H1 (cell line): ENCODE data around the gene CDC42EP5. TPM values are rescaled to one million over a fixed set of nuclear protein-coding genes. Genes with fewer than 3 reads are reported as not detected.

Experiments used
- BRCA1 ChIP-seq: IDR thresholded peaks from 2 replicates; pipeline ENCODE4 v1.6.1; 2012; ENCODE audit warnings: low read depth, low read length, improper control_type of control experiment
- EP300 ChIP-seq, 2 experiments: IDR thresholded peaks; 1 replicate in 1 of 2; 2 replicates in 1 of 2; pipeline ENCODE4 v1.6.1; 2011 to 2012; ENCODE audit warnings: low read depth in 2 of 2, low read length in 2 of 2, mild to moderate bottlenecking in 2 of 2, borderline replicate concordance in 1 of 2, inconsistent platforms in 1 of 2, moderate library complexity in 1 of 2
- POLR2AphosphoS5 ChIP-seq: IDR thresholded peaks from 2 replicates; pipeline ENCODE4 v1.6.1; 2011; ENCODE audit warnings: low read depth, low read length
- SIN3A ChIP-seq, 2 experiments: IDR thresholded peaks in 1 of 2; conservative IDR thresholded peaks in 1 of 2; 2 replicates each; pipeline ENCODE4 v1.6.1; 2011 to 2012; ENCODE audit warnings: low read length in 2 of 2, improper control_type of control experiment in 1 of 2, low read depth in 1 of 2, mild to moderate bottlenecking in 1 of 2
- SRF ChIP-seq: IDR thresholded peaks from 2 replicates; pipeline ENCODE4 v1.6.1; 2011; ENCODE audit warnings: mild to moderate bottlenecking, low read depth, low read length, moderate library complexity
- TAF1 ChIP-seq: IDR thresholded peaks from 2 replicates; pipeline ENCODE4 v1.6.1; 2011; ENCODE audit warnings: mild to moderate bottlenecking, low read depth, low read length
- polyA plus RNA-seq, 7 experiments: library from polyadenylated mRNA; depleted of rRNA in 3 of 7; stranded (reverse) in 5 of 7; unstranded in 2 of 7; fragments of >200 nt in 5 of 7; fragments of 200-250 nt in 2 of 7; gene quantifications; 1 replicate in 5 of 7; 2 replicates in 1 of 7; 4 replicates in 1 of 7; pipeline versions ENCODE4 v1.2.1 to v1.2.3, GENCODE V29; 2011 to 2013; ENCODE audit warnings: missing spikeins in 2 of 7, mixed read lengths in 2 of 7
- total RNA-seq: library from RNA; stranded (reverse); fragmentation: NEBNext Ultra II Directional; extraction: Animal tissue kit (Norgen Biotek cat#: 25700); gene quantifications from 2 replicates; pipeline ENCODE4 v1.2.1, GENCODE V29; 2021
- TF ChIP-seq, protein P1 (sequence below): IDR thresholded peaks from 2 replicates; pipeline ENCODE4 v1.6.1; 2012; ENCODE audit warnings: inconsistent platforms
- TF ChIP-seq, protein P2 (sequence below): fragments of 300-600 bp; sonication (generic); IDR thresholded peaks from 2 replicates; pipeline ENCODE4 v1.7.1; 2012; ENCODE audit warnings: low read length, moderate library complexity, mild to moderate bottlenecking, inconsistent platforms; ENCODE audit not compliant: insufficient replicate concordance

CDC42EP5 gene
- total and polyA plus RNA-seq, 2 of the 8 experiments (the other 6 are each of a cell fraction or from before 2014, with no cell fraction given), result 1.8 to 2.1 TPM

DNA sequence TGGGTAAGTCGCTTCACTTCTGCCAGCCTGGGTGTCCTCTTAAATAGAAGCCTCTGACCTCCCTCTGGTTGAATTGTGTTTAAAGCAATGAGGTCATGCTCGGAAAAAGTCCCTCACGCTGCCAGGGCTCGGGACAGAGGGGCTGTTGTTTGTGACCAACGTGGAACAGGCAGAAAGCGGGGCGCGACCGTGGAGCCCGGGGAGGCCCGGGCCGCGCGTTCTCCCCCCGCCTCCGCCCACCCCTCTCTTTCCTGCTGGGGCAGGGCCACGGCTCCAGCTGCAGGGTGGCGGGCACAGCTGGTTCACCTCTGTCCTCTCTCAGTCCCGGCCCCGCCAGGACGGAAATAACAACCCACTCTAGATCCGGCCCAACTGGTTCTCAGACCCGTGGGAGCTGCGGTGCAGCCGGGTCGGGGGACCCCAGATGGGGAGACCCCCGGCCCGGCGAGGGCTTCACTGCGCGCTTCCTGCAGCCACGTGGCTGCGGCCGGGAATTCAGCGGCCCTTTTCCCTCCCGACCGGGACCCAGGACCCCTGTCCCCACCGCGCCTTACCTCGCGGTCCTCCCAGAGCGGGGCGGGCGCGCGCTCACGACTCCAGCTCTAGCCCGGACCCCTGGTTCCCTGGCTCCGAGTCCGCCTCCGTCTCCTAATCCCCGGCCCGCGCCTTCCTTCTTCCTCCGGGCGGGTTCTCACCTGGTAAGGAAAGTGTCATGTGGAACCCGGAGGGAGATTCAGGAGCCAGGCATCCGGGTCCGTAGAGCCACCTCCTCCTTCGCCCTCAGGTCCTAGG lies 1.9 kb downstream of the CDC42EP5 start (continued):
- TF ChIP-seq, protein P1, sequence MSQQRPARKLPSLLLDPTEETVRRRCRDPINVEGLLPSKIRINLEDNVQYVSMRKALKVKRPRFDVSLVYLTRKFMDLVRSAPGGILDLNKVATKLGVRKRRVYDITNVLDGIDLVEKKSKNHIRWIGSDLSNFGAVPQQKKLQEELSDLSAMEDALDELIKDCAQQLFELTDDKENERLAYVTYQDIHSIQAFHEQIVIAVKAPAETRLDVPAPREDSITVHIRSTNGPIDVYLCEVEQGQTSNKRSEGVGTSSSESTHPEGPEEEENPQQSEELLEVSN, result peak; percentile 99
- TF ChIP-seq SRF (no peak), EP300 (IDR thresholded peaks at IDR 0.05; ENCODE audit: borderline replicate concordance in 1 of 2, low read depth in 2 of 2, low read length in 2 of 2) (no peak), POLR2AphosphoS5 (no peak), TAF1 (peak; percentile 52; the same call in 1 of the 2 replicates), BRCA1 (no peak), SIN3A (conservative IDR thresholded peaks at IDR 0.05 in 1 of 2, IDR thresholded peaks at IDR 0.05 in 1 of 2; ENCODE audit: low read depth in 1 of 2, low read length in 2 of 2) (no peak)
- TF ChIP-seq, protein P2, sequence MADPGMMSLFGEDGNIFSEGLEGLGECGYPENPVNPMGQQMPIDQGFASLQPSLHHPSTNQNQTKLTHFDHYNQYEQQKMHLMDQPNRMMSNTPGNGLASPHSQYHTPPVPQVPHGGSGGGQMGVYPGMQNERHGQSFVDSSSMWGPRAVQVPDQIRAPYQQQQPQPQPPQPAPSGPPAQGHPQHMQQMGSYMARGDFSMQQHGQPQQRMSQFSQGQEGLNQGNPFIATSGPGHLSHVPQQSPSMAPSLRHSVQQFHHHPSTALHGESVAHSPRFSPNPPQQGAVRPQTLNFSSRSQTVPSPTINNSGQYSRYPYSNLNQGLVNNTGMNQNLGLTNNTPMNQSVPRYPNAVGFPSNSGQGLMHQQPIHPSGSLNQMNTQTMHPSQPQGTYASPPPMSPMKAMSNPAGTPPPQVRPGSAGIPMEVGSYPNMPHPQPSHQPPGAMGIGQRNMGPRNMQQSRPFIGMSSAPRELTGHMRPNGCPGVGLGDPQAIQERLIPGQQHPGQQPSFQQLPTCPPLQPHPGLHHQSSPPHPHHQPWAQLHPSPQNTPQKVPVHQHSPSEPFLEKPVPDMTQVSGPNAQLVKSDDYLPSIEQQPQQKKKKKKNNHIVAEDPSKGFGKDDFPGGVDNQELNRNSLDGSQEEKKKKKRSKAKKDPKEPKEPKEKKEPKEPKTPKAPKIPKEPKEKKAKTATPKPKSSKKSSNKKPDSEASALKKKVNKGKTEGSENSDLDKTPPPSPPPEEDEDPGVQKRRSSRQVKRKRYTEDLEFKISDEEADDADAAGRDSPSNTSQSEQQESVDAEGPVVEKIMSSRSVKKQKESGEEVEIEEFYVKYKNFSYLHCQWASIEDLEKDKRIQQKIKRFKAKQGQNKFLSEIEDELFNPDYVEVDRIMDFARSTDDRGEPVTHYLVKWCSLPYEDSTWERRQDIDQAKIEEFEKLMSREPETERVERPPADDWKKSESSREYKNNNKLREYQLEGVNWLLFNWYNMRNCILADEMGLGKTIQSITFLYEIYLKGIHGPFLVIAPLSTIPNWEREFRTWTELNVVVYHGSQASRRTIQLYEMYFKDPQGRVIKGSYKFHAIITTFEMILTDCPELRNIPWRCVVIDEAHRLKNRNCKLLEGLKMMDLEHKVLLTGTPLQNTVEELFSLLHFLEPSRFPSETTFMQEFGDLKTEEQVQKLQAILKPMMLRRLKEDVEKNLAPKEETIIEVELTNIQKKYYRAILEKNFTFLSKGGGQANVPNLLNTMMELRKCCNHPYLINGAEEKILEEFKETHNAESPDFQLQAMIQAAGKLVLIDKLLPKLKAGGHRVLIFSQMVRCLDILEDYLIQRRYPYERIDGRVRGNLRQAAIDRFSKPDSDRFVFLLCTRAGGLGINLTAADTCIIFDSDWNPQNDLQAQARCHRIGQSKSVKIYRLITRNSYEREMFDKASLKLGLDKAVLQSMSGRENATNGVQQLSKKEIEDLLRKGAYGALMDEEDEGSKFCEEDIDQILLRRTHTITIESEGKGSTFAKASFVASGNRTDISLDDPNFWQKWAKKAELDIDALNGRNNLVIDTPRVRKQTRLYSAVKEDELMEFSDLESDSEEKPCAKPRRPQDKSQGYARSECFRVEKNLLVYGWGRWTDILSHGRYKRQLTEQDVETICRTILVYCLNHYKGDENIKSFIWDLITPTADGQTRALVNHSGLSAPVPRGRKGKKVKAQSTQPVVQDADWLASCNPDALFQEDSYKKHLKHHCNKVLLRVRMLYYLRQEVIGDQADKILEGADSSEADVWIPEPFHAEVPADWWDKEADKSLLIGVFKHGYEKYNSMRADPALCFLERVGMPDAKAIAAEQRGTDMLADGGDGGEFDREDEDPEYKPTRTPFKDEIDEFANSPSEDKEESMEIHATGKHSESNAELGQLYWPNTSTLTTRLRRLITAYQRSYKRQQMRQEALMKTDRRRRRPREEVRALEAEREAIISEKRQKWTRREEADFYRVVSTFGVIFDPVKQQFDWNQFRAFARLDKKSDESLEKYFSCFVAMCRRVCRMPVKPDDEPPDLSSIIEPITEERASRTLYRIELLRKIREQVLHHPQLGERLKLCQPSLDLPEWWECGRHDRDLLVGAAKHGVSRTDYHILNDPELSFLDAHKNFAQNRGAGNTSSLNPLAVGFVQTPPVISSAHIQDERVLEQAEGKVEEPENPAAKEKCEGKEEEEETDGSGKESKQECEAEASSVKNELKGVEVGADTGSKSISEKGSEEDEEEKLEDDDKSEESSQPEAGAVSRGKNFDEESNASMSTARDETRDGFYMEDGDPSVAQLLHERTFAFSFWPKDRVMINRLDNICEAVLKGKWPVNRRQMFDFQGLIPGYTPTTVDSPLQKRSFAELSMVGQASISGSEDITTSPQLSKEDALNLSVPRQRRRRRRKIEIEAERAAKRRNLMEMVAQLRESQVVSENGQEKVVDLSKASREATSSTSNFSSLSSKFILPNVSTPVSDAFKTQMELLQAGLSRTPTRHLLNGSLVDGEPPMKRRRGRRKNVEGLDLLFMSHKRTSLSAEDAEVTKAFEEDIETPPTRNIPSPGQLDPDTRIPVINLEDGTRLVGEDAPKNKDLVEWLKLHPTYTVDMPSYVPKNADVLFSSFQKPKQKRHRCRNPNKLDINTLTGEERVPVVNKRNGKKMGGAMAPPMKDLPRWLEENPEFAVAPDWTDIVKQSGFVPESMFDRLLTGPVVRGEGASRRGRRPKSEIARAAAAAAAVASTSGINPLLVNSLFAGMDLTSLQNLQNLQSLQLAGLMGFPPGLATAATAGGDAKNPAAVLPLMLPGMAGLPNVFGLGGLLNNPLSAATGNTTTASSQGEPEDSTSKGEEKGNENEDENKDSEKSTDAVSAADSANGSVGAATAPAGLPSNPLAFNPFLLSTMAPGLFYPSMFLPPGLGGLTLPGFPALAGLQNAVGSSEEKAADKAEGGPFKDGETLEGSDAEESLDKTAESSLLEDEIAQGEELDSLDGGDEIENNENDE, result no peak
